COR-L47 (cell line): ENCODE data around the gene C1GALT1.

ENCODE experiments used
- DNase-seq: peaks from one replicate; lab custom pipeline; 2025; lab: John Stamatoyannopoulos, UW

C1GALT1 gene

DNA sequence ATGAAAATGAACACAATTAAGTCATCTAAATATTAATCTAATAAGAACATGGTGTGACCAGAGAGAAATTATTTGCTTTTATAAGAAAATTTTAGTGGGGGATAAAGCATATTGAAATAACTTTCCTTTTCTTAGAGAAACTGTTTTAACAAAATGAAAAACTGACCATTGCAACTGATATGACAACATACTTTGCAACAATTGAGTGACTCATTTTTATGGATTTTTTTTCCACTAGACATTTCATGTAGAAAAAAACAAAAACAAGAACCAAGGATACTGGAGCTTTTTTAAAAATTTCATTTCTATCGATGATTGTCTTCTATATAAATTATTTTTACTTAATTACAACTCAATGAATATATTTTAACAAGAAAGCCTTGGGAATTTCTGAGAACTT, 90.0 kb downstream of the C1GALT1 start:
- no peak for DNase-seq

- DNase-seq, result no peak
These were observed 92.4 kb downstream of the C1GALT1 start for GRCh38 chr7:7274782-7275181.

- DNase-seq, result no peak
These were observed 93.8 kb downstream of the C1GALT1 start for GRCh38 chr7:7276161-7276560.

GRCh38 chr7:7290429-7291122, 108.2 kb downstream of the C1GALT1 start:
- DNase-seq, result no peak

GRCh38 chr7:7292085-7292484, 109.7 kb downstream of the C1GALT1 start:
- DNase-seq, result no peak

- no peak for DNase-seq
These were observed 110.3 kb downstream of the C1GALT1 start for GRCh38 chr7:7292608-7293007.

DNA sequence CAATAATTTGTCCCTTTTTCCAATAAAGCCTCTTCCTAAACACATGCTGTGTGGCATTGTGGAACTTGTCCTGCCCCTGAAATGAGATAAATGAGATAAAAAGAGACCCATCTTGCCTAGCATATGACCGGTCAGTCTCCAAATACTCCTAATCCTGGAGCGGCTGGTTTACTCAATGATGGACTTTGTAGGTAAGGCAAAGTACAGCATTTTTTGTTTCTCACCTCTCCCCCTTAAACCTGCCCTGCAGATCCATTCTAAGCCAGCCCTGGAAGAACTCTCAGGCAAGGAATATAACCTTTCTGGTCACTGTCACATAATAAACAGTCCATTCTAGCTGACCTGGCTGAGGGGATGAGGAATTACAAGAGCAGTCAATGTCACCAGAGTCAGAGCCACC, 110.7 kb downstream of the C1GALT1 start:
- DNase-seq, result no peak

- no peak for DNase-seq
These were observed 112.6 kb downstream of the C1GALT1 start for GRCh38 chr7:7294911-7295310.
